Neural cell (in vitro differentiated cells): Measurements from ENCODE around the gene TMEM30A. TPM values are rescaled to one million over a fixed set of nuclear protein-coding genes. Genes with fewer than 3 reads are reported as not detected.
A peak's percentile ranks its signal among the peaks of the same experiment; 100 is the strongest.

Source experiments
- H2AFZ ChIP-seq: fragments of 200-600, 300-800 bp; sonication (generic), shearing (Covaris generic); 2 replicates; pipeline ENCODE4 v1.6.0; 2014; ENCODE audit warnings: low read depth, mild to moderate bottlenecking, antibody characterized with exemption, low read length, moderate library complexity
- H3F3A ChIP-seq: fragments of 200-600 bp; shearing (Covaris generic); 2 replicates; pipeline ENCODE4 v1.6.1; 2016; ENCODE audit warnings: mild to moderate bottlenecking, moderate library complexity, mixed read lengths, antibody characterized with exemption, low read length; ENCODE audit not compliant: insufficient read depth, poor library complexity, severe bottlenecking
- H3K27ac ChIP-seq: fragments of 200-600, 300-800 bp; sonication (generic), shearing (Covaris generic); 2 replicates; pipeline ENCODE4 v1.5.1; 2014; ENCODE audit warnings: mild to moderate bottlenecking, low read length, moderate library complexity
- H3K27me3 ChIP-seq: fragments of 300-800, 200-600 bp; sonication (generic), shearing (Covaris generic); 2 replicates; pipeline ENCODE4 v1.6.0; 2014; ENCODE audit warnings: mild to moderate bottlenecking, low read depth, low read length, moderate library complexity; ENCODE audit not compliant: insufficient read depth
- H3K36me3 ChIP-seq: fragments of 300-800, 200-600 bp; sonication (generic), shearing (Covaris generic); 2 replicates; pipeline ENCODE4 v1.5.1; 2014; ENCODE audit warnings: mild to moderate bottlenecking, antibody characterized with exemption, low read length, moderate library complexity; ENCODE audit not compliant: insufficient read depth
- H3K4me2 ChIP-seq: fragments of 300-800, 200-600 bp; sonication (generic), shearing (Covaris generic); 2 replicates; pipeline ENCODE4 v1.6.0; 2014; ENCODE audit warnings: mild to moderate bottlenecking, low read length
- H3K4me3 ChIP-seq: fragments of 300-800, 200-600 bp; sonication (generic), shearing (Covaris generic); 2 replicates; pipeline ENCODE4 v1.5.1; 2014; ENCODE audit warnings: mild to moderate bottlenecking, low read length, moderate library complexity
- H3K79me2 ChIP-seq: fragments of 200-600 bp; shearing (Covaris generic); replicated peaks from 2 replicates; pipeline ENCODE4 v1.6.0; 2014; ENCODE audit warnings: mild to moderate bottlenecking, low read length, moderate library complexity; ENCODE audit not compliant: insufficient read depth
- H3K9ac ChIP-seq: fragments of 300-800, 200-600 bp; sonication (generic), shearing (Covaris generic); 2 replicates; pipeline ENCODE4 v1.6.1; 2016; ENCODE audit warnings: mild to moderate bottlenecking, low read length, mixed read lengths
- H3K9me2 ChIP-seq: fragments of 200-600 bp; shearing (Covaris generic); 2 replicates; pipeline ENCODE4 v1.6.1; 2016; ENCODE audit warnings: mild to moderate bottlenecking, low read length, mixed read lengths; ENCODE audit not compliant: insufficient read depth
- H3K9me3 ChIP-seq: fragments of 200-600, 300-800 bp; sonication (generic), shearing (Covaris generic); 2 replicates; pipeline ENCODE4 v1.6.1; 2016; ENCODE audit warnings: mild to moderate bottlenecking, mixed run types, low read length, moderate library complexity, mixed read lengths
- H4K20me1 ChIP-seq: fragments of 200-600 bp; shearing (Covaris generic); 2 replicates; pipeline ENCODE4 v1.6.1; 2016; ENCODE audit warnings: mild to moderate bottlenecking, mixed run types; ENCODE audit not compliant: insufficient read depth
- CTCF ChIP-seq: fragments of 450-650 bp; IDR thresholded peaks from 2 replicates; pipeline ENCODE4 v1.5.1; 2014; ENCODE audit warnings: antibody characterized with exemption, mild to moderate bottlenecking, moderate library complexity; ENCODE audit not compliant: poor library complexity, severe bottlenecking
- EP300 ChIP-seq: fragments of 450-650 bp; conservative IDR thresholded peaks from 2 replicates; pipeline ENCODE4 v1.6.1; 2014; ENCODE audit warnings: antibody characterized with exemption, mild to moderate bottlenecking, moderate library complexity; ENCODE audit not compliant: poor library complexity, severe bottlenecking
- EZH2 ChIP-seq: fragments of 200-600, 300-800 bp; shearing (Covaris generic), sonication (generic); IDR thresholded peaks from 2 replicates; pipeline ENCODE4 v1.6.1; 2014; ENCODE audit warnings: antibody characterized with exemption, low read length, borderline replicate concordance, mild to moderate bottlenecking; ENCODE audit not compliant: insufficient read depth, poor library complexity, severe bottlenecking
- MXI1 ChIP-seq: fragments of 450-650 bp; conservative IDR thresholded peaks from 2 replicates; pipeline ENCODE4 v1.6.1; 2014; ENCODE audit warnings: antibody characterized with exemption, mild to moderate bottlenecking; ENCODE audit not compliant: poor library complexity, severe bottlenecking
- POLR2AphosphoS5 ChIP-seq: IDR thresholded peaks from 2 replicates; pipeline ENCODE4 v1.6.1; 2012
- RAD21 ChIP-seq: fragments of 450-650 bp; conservative IDR thresholded peaks from 2 replicates; pipeline ENCODE4 v1.6.1; 2014; ENCODE audit warnings: antibody characterized with exemption, mild to moderate bottlenecking, moderate library complexity
- SMC3 ChIP-seq: fragments of 450-650 bp; conservative IDR thresholded peaks from 2 replicates; pipeline ENCODE4 v1.6.1; 2014; ENCODE audit warnings: antibody characterized with exemption, mild to moderate bottlenecking, moderate library complexity; ENCODE audit not compliant: poor library complexity
- TAF1 ChIP-seq: IDR thresholded peaks from 2 replicates; pipeline ENCODE4 v1.6.1; 2012; ENCODE audit warnings: low read depth
- polyA plus RNA-seq: library from polyadenylated mRNA; depleted of rRNA; stranded (reverse); fragments of >200 nt; gene quantifications from 2 replicates; pipeline ENCODE4 v1.2.3, GENCODE V29; 2014
- TF ChIP-seq, protein P1 (sequence below): IDR thresholded peaks from 2 replicates; pipeline ENCODE4 v1.6.1; 2012; ENCODE audit warnings: borderline replicate concordance

TMEM30A gene
- polyA plus RNA-seq, 1 donor from 2014 or later = 110 TPM

- TF ChIP-seq TAF1 (peak; percentile 92), CTCF (no peak), POLR2AphosphoS5 (peak; percentile 99), SMC3 (peak; percentile 26), EZH2 (no peak), EP300 (peak; percentile 80), RAD21 (no peak), MXI1 (peak; percentile 68)
- TF ChIP-seq, protein P1, sequence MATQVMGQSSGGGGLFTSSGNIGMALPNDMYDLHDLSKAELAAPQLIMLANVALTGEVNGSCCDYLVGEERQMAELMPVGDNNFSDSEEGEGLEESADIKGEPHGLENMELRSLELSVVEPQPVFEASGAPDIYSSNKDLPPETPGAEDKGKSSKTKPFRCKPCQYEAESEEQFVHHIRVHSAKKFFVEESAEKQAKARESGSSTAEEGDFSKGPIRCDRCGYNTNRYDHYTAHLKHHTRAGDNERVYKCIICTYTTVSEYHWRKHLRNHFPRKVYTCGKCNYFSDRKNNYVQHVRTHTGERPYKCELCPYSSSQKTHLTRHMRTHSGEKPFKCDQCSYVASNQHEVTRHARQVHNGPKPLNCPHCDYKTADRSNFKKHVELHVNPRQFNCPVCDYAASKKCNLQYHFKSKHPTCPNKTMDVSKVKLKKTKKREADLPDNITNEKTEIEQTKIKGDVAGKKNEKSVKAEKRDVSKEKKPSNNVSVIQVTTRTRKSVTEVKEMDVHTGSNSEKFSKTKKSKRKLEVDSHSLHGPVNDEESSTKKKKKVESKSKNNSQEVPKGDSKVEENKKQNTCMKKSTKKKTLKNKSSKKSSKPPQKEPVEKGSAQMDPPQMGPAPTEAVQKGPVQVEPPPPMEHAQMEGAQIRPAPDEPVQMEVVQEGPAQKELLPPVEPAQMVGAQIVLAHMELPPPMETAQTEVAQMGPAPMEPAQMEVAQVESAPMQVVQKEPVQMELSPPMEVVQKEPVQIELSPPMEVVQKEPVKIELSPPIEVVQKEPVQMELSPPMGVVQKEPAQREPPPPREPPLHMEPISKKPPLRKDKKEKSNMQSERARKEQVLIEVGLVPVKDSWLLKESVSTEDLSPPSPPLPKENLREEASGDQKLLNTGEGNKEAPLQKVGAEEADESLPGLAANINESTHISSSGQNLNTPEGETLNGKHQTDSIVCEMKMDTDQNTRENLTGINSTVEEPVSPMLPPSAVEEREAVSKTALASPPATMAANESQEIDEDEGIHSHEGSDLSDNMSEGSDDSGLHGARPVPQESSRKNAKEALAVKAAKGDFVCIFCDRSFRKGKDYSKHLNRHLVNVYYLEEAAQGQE = peak; percentile 80
- Histone ChIP-seq H3K4me3 (peak within 1 kb of the TSS; percentile 90), H3K4me2 (peak within 1 kb of the TSS; percentile 81)
Measured at GRCh38 chr6:75243333-75244062, 41.1 kb downstream of the TMEM30A start, which contains the start of gene COX7A2. COX7A2 (minus strand) TSS chr6:75243801; CDS start chr6:75243734, 67 bp downstream.

DNA sequence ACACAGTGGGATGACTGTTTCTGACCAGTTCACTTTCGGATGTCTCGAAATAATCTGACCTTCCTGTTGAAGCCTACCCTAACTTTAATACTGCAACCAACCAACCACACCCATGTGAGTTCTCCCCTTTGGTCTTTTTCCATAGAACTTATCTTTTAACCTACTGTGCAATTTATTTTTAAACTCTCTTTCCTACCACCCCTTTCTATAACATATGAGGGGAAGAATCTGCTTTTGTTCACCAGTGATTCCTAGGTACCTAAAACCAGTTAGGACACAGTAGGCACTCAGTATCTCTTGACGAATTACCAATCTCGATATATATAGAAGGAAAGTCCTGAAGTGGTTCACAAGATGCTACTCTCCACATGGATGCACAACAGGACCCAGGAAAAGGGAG, 48.0 kb downstream of the TMEM30A start:
- Histone ChIP-seq H3K27ac (no peak overlapping the region), H2AFZ (no peak overlapping the region)
- no peak for TF ChIP-seq EP300
- no peak for TF ChIP-seq MXI1

More at GRCh38 chr6:75243333-75244062, 41.1 kb downstream of the TMEM30A start, which contains the start of gene COX7A2:
- peak within 1 kb of the TSS; percentile 96 for H3K27ac ChIP-seq
- H3K36me3 ChIP-seq = no peaks in the 10 kb centered on the region
- peak within 1 kb of the TSS; percentile 94 for H3K9ac ChIP-seq
- H3K27me3 ChIP-seq = no peaks in the 10 kb centered on the region
- H3K9me3 ChIP-seq = no peaks in the 10 kb centered on the region
- no peaks in the 10 kb centered on the region for H4K20me1 ChIP-seq
- peak within 1 kb of the TSS; percentile 99 for H2AFZ ChIP-seq
- H3F3A ChIP-seq = no peaks in the 10 kb centered on the region
- no peaks in the 10 kb centered on the region for H3K9me2 ChIP-seq
- peaks cover 26% of the 10 kb centered on the region for H3K79me2 ChIP-seq

More for the DNA sequence above, 48.0 kb downstream of the TMEM30A start:
- Histone ChIP-seq H3F3A (no peaks in the 10 kb centered on the region), H3K4me2 (no peak overlapping the region), H3K4me3 (no peak overlapping the region), H3K9ac (no peak overlapping the region), H4K20me1 (no peaks in the 10 kb centered on the region), H3K79me2 (peaks cover 12% of the 10 kb centered on the region), H3K9me3 (no peaks in the 10 kb centered on the region), H3K9me2 (no peaks in the 10 kb centered on the region), H3K36me3 (no peaks in the 10 kb centered on the region), H3K27me3 (no peaks in the 10 kb centered on the region)
